IgD-negative memory B cell (primary cell): ENCODE measurements around the gene FEM1A. TPM values are rescaled to one million over a fixed set of nuclear protein-coding genes. Genes with fewer than 3 reads are reported as not detected.
"Not testable (repeated sequence)": the region's sequence is repeated elsewhere in the genome, so short reads cannot be mapped to it uniquely, and the experiment has no call there.

Experiments used
- H3K27ac Mint-ChIP-seq, 3 donors: one replicate each; pipeline ENCODE4 v1.8.0; 2020 to 2022; ENCODE audit warnings: mild to moderate bottlenecking in 3 of 3, mixed read lengths in 3 of 3, moderate library complexity in 1 of 3
- H3K27me3 Mint-ChIP-seq: one replicate; pipeline ENCODE4 v1.8.0; 2021; ENCODE audit warnings: mixed read lengths
- H3K36me3 Mint-ChIP-seq: one replicate; pipeline ENCODE4 v1.8.0; 2020; ENCODE audit warnings: mild to moderate bottlenecking, mixed read lengths
- H3K4me1 Mint-ChIP-seq, 3 donors: one replicate each; pipeline ENCODE4 v1.8.0; 2020 to 2022; ENCODE audit warnings: mixed read lengths in 3 of 3, mild to moderate bottlenecking in 1 of 3
- H3K4me3 Mint-ChIP-seq, 4 donors: one replicate each; pipeline ENCODE4 v1.8.0; 2020 to 2022; ENCODE audit warnings: mild to moderate bottlenecking in 4 of 4, mixed read lengths in 4 of 4, moderate library complexity in 3 of 4
- H3K9me3 Mint-ChIP-seq, 3 donors: one replicate each; pipeline ENCODE4 v1.8.0; 2020 to 2021; ENCODE audit warnings: mixed read lengths in 3 of 3, mild to moderate bottlenecking in 1 of 3
- polyA plus RNA-seq: library from polyadenylated mRNA; unstranded; fragments of 300-500 nt; fragmentation: Illumina TruSeq; gene quantifications from one replicate; pipeline ENCODE4 v1.2.3, GENCODE V29; 2021

Gene FEM1A
- polyA plus RNA-seq, 1 donor from 2014 or later = 4.1 TPM

DNA sequence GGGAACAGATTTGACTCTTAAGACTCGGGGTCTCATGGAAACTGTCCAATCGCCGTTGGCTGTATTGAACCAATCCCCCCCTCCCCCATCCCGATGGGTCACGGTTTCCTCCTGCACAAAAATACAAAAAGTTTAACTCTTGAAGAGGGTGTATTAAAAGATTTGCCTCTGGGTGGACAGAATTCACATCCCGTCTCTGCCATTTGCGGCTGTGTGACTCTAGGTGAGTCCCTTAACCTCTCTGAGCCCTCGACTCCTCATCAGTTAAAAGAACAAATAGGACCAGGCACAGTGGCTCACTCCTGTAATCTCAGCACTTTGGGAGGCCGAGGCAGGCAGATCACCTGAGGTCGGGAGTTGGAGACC is 31.3 kb upstream of the FEM1A start:
- Mint-ChIP-seq H3K27ac (peak overlapping the region in 1 of 3 donors; percentile 86), H3K36me3 (no peaks in the 10 kb centered on the region), H3K4me3 (peak overlapping the region in 3 of 4 donors; percentile 43 to 70 (median 59)), H3K4me1 (peaks cover 0 to 9% (median 6%) of the 10 kb centered on the region in 3 donors), H3K27me3 (peaks cover 30% of the 10 kb centered on the region), H3K9me3 (peaks cover 0 to 3% (median 0%) of the 10 kb centered on the region in 3 donors)

DNA sequence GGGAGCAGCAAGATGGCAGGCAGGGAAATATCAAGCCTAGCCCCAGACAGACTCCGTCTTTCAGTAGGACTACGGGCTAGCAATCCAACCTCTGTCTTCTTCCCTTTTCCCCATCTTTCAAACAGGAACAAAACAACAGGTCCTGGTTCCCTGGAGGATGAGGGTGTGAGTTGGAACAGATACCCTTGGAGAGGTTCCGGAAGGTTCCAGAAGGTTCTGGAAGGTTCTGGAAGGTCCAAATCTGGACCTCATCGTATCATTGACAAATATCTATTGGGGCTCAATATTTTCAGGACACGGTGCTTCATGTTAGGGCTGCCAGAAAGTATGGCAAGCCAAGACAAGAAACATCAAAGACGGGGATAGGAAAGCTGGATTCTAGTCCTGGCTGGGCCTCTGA is 28.5 kb upstream of the FEM1A start:
- peak overlapping the region in 1 of 3 donors; percentile 45 for H3K27ac Mint-ChIP-seq
- H3K36me3 Mint-ChIP-seq = no peaks in the 10 kb centered on the region
- peaks cover 0 to 3% (median 0%) of the 10 kb centered on the region in 3 donors for H3K9me3 Mint-ChIP-seq
- peaks cover 32% of the 10 kb centered on the region for H3K27me3 Mint-ChIP-seq
- peaks cover 0 to 9% (median 6%) of the 10 kb centered on the region in 3 donors for H3K4me1 Mint-ChIP-seq
- no peak overlapping the region for H3K4me3 Mint-ChIP-seq

DNA sequence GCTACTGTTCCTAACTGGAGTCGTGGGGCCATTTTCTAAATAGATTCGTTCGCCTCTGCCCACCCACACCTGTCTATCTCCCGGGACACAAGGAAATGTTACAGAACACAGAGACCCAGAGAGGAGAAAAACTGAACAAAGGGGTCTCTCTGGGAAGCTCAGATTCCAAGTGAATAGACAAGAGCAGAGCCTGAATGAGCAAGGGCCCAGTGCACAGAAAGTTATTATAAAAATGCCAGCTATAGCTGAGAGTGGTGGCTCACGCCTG is 27.2 kb upstream of the FEM1A start:
- peaks cover 0 to 6% (median 4%) of the 10 kb centered on the region in 3 donors for H3K4me1 Mint-ChIP-seq

DNA sequence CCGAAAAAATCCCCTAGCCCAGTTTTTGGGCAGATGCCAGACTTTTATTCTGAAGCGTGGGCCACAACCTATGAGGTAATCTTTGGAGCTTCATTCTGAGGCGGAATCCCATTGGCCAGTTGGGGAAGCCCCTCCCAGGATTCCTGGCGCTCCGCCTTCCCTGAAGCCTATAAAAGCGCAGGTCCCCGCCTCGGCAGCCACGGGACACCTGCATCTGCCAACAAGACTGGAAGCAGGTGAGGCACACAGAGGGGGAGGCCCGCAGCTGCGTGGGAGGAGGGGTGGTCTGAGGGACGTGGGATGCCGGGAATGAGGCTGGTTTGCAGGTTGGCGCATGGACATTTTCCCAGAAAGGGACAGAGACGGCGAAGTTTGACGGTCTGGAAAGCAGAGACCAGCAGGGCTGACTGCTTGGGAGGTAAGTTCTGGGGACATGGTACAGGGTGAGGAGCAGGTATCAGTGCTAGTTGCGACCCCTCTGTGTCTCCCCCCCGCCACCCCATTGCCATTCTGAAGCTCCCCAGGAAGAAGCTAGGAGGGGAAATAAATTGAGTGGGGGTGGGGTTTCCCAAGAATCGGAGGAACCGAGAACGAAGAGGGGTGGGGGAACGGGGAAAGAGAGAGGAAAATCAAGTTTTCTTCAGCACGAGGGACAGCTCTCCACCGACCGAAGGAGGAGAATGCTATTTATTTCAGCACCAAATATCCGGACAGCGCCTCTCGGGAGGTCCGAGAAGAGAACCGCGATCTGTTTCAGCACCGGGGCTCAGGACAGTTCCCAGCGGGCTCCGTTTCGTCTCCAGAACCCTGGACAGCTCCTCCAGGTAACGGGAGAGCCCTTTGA is 22.4 kb upstream of the FEM1A start:
- Mint-ChIP-seq H3K9me3 (peaks cover 0 to 2% (median 0%) of the 10 kb centered on the region in 3 donors), H3K4me3 (no peak overlapping the region), H3K4me1 (peaks cover 0 to 5% (median 0%) of the 10 kb centered on the region in 3 donors), H3K27me3 (peaks cover 11% of the 10 kb centered on the region), H3K27ac (peak overlapping the region in 2 of 3 donors; percentile 3 to 83), H3K36me3 (peaks cover 2% of the 10 kb centered on the region)

More for the DNA sequence above, 27.2 kb upstream of the FEM1A start:
- H3K27me3 Mint-ChIP-seq = peaks cover 32% of the 10 kb centered on the region
- H3K9me3 Mint-ChIP-seq = no peaks in the 10 kb centered on the region
- H3K4me3 Mint-ChIP-seq = no peak overlapping the region
- H3K27ac Mint-ChIP-seq = no peak overlapping the region
- no peaks in the 10 kb centered on the region for H3K36me3 Mint-ChIP-seq

DNA sequence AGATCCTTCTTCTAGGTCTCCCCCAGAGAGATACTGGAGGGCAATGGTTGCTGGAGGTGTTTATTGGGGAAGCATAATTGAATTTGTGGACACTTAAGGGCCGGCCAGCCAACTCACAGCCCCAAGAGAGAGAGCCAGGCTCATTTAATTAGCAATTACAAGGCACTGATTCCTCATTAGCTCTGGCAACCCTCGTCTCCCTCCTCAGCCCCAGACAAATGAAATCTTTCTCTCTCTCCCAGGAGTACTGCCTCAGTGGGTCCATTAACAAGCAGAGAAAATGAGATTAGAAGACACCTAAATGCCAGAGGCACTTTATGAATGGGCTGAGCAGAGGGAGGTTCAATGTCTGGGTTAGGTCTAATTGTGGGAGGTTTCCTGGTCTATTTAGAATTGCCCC is 19.0 kb upstream of the FEM1A start:
- Mint-ChIP-seq H3K9me3 (peaks cover 0 to 4% (median 3%) of the 10 kb centered on the region in 3 donors), H3K27ac (peak overlapping the region in 1 of 3 donors; percentile 8)

DNA sequence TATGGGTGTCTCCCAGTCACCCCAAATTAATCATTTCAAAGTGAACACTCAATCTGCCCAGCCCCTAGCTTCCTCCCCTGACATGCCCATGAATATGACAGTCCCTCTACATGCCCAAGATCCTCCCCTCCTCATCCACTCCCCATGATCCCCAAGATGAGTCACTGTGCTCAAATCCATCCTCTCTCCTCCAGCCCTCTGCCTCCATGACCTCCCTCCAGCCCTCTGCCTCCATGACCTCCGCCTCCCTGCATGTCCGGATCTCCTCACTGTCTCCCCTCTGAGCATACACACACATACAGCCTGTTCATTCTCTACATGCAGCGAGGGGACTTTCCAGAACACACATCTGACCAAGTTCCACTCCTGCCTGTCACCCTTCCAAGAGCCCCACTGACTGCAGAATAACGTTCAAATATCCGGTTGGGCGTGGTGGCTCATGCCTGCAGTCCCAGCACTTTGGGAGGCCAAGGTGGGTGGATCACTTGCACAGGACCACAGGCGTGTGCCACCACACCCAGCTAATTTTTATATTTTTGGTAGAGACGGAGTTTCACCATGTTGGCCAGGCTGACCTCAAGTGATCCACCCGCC is 18.4 kb upstream of the FEM1A start:
- H3K4me3 Mint-ChIP-seq = peak overlapping the region in 2 of 4 donors; percentile 21 to 49
- H3K27ac Mint-ChIP-seq = peak overlapping the region in 1 of 3 donors; percentile 8
- H3K9me3 Mint-ChIP-seq = peaks cover 0 to 5% (median 3%) of the 10 kb centered on the region in 3 donors
- peaks cover 6% of the 10 kb centered on the region for H3K36me3 Mint-ChIP-seq
- peaks cover 0 to 5% (median 1%) of the 10 kb centered on the region in 3 donors for H3K4me1 Mint-ChIP-seq
- H3K27me3 Mint-ChIP-seq = peaks cover 15% of the 10 kb centered on the region

More for the DNA sequence above, 19.0 kb upstream of the FEM1A start:
- peaks cover 15% of the 10 kb centered on the region for H3K27me3 Mint-ChIP-seq
- peaks cover 0 to 5% (median 0%) of the 10 kb centered on the region in 3 donors for H3K4me1 Mint-ChIP-seq
- H3K36me3 Mint-ChIP-seq = peaks cover 6% of the 10 kb centered on the region
- H3K4me3 Mint-ChIP-seq = no peak overlapping the region

DNA sequence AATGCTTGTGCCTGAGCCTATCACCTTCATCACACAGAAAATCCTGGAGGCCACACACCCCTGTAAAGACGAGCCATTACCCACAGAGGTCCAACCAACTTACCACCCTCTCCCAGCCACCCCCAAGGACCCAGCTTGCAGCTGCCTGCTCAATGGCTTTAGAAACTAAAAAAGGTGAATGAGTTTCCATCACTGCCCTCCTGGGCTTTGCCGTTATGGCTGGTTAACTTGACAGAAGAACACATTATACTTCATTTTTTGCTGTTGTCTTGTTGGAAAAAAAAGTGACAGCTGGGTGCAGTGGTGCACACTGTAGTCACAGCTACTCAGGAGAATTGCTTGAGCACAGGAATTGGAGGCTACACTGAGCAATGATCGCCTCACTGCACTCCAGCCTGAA is 17.4 kb upstream of the FEM1A start:
- Mint-ChIP-seq H3K9me3 (peaks cover 0 to 8% (median 3%) of the 10 kb centered on the region in 3 donors), H3K27ac (no peak overlapping the region), H3K36me3 (peaks cover 6% of the 10 kb centered on the region), H3K4me3 (no peak overlapping the region), H3K27me3 (peaks cover 15% of the 10 kb centered on the region), H3K4me1 (peaks cover 0 to 5% (median 1%) of the 10 kb centered on the region in 3 donors)

DNA sequence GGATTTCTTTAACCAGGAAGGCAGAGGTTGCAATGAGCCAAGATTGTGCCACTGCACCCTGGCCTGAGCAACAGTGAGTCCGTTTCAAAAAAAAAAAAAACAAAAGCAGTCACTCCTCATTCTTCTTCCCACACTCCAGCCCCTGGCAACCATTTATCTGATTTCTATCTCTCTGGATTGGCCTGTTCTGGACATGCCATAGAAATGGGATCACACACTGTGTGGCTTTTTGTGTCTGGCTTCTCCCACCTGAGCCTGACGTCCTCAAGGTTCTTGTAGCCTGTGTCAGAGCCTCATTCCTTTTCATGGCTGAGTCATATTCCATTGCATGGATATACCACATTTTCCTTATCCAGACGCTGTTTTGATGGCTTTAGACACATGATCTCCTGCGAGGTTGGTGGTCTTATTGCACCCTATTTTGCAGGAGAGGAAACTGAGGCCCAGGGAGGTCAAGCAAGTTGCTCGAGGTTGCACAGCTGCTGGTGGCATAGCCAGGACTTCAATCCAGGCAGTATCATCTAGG is 15.8 kb upstream of the FEM1A start:
- Mint-ChIP-seq H3K9me3 (peaks cover 0 to 9% (median 3%) of the 10 kb centered on the region in 3 donors), H3K4me3 (no peak overlapping the region), H3K27ac (no peak overlapping the region), H3K4me1 (peaks cover 0 to 5% (median 1%) of the 10 kb centered on the region in 3 donors), H3K27me3 (peaks cover 15% of the 10 kb centered on the region), H3K36me3 (peaks cover 6% of the 10 kb centered on the region)

DNA sequence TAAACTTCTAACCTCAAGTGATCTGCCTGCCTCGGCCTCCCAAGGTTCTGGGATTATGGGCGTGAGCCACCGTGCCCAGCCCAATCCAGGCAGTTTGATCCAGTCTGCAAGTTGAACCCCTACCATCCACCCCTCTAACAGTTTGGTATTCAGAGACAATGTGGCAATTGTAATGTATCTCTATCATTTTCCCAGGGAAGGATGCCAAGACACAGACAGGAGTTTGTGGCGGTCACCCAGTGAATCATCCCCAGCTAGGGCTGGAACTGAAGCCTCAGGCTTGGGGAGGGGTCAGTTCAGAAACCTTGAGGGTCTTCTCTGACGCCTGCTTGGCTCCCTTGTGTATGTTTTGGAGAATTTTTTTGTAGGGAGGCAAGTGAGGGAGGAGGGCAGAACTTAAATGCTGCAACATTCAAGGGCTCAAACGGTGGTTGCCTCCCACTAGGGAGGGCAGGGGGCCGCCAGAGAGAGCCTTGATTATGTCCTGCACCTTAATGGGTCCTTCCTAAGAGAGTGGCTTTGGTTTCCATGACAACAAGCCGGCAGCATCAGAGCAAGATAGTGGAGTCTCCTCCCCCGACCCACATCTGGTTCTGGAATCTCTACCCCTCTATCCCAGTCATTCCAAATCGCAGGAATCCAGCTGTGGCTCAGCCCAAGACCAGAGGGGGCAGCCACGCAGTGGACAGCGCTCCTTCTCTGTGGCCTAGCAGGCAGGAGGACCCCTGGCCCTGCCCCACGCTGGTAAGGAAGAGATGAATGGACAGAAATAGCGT is 14.9 kb upstream of the FEM1A start:
- peaks cover 1 to 7% (median 1%) of the 10 kb centered on the region in 3 donors for H3K4me1 Mint-ChIP-seq
- peaks cover 17% of the 10 kb centered on the region for H3K27me3 Mint-ChIP-seq
- no peak overlapping the region for H3K27ac Mint-ChIP-seq
- H3K9me3 Mint-ChIP-seq = peaks cover 0 to 14% (median 3%) of the 10 kb centered on the region in 3 donors
- no peak overlapping the region for H3K4me3 Mint-ChIP-seq
- peaks cover 6% of the 10 kb centered on the region for H3K36me3 Mint-ChIP-seq

DNA sequence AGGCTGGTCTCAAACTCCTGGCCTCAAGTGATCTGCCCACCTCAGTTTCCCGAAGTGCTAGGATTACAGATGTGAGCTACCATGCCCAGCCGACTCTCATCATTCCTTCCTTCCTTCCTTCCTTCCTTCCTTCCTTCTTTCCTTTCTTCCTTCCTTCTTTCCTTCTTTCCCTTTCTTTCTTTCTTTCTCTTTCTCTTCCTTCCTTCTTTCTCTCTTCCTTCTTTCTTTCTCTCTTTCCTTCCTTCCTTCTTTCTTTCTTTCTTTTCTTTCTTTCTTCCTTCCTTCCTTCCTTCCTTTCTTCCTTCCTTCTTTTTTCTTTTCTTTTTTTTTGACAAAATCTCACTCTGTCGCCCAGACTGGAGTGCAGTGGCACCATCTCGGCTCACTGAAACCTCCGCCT is 13.4 kb upstream of the FEM1A start:
- H3K4me3 Mint-ChIP-seq, H3K27ac Mint-ChIP-seq: not testable (repeated sequence)

DNA sequence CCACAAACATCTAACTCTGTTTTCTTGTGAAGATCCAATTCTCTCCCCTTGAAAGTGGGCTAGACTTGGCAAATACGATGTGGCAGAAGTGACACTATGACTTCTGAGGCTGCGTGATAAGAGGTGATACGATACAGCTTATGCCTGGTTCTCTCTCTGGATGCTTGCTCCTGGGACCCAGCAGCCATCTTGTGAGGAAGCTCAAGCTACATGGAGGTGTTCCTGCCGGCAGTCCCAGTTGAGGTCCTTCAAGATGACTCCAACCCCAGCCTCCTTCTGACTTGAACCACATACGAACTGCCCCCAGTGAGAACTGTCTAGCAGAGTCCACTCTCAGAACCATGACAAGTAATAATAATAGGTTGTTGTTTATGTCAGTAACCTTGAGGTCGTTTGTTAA is 10.7 kb upstream of the FEM1A start:
- H3K4me3 Mint-ChIP-seq = peak overlapping the region in 1 of 4 donors; percentile 27
- H3K4me1 Mint-ChIP-seq = peaks cover 1 to 4% (median 4%) of the 10 kb centered on the region in 3 donors
- peaks cover 1% of the 10 kb centered on the region for H3K36me3 Mint-ChIP-seq
- H3K9me3 Mint-ChIP-seq = peaks cover 0 to 11% (median 0%) of the 10 kb centered on the region in 3 donors
- no peak overlapping the region for H3K27ac Mint-ChIP-seq
- H3K27me3 Mint-ChIP-seq = peaks cover 11% of the 10 kb centered on the region

More for the DNA sequence above, 13.4 kb upstream of the FEM1A start:
- Mint-ChIP-seq H3K27me3 (peaks cover 18% of the 10 kb centered on the region), H3K9me3 (peaks cover 0 to 12% (median 3%) of the 10 kb centered on the region in 3 donors)
- H3K36me3 Mint-ChIP-seq, H3K4me1 Mint-ChIP-seq: not testable (repeated sequence)

DNA sequence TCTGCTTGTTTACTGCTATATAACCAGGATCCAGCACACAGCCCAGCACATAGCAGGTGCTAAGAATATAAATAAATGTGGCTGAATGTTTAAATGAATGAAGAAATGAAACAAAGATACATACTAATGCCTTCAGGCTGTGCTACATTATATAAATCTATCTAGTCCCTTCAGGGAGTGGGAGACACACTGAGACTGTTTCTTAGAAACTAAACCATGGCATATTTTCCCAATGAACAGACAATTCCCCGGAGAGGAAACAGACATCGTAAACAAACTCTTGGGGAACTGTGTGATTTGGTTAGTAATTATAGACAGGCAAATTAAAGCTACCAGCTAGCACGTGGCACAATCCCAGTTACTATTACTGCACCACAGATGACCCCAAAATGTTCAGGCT is 9.7 kb upstream of the FEM1A start:
- Mint-ChIP-seq H3K36me3 (no peaks in the 10 kb centered on the region), H3K4me1 (peaks cover 1 to 4% (median 4%) of the 10 kb centered on the region in 3 donors), H3K4me3 (no peak overlapping the region), H3K27me3 (peaks cover 8% of the 10 kb centered on the region), H3K9me3 (peaks cover 0 to 11% (median 0%) of the 10 kb centered on the region in 3 donors), H3K27ac (no peak overlapping the region)

DNA sequence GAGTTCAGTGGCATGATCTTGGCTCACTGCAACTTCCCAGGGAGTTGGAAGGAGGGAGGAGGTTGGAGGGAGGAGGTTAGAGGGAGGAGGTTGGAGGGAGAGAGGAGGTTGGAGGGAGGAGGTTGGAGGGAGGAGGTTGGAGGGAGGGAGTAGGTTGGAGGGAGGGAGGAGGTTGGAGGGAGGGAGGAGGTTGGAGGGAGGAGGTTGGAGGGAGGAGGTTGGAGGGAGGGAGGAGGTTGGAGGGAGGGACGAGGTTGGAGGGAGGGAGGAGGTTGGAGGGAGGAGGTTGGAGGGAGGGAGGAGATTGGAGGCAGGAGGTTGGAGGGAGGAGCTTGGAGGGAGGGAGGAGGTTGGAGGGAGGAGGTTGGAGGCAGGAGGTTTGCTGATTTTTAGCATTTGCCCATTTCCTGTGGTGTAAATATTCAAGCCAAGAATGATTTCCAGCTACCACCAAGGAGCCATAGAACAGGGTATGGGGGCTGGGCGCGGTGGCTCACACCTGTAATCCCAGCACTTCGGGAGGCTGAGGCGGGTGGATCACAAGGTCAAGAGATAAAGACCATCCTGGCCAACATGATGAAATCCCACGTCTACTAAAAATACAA is 5.0 kb upstream of the FEM1A start:
- H3K27me3 Mint-ChIP-seq, H3K27ac Mint-ChIP-seq, H3K9me3 Mint-ChIP-seq, H3K4me1 Mint-ChIP-seq, H3K36me3 Mint-ChIP-seq: not testable (repeated sequence)
- peak overlapping the region in 1 of 4 donors; percentile 32 for H3K4me3 Mint-ChIP-seq

DNA sequence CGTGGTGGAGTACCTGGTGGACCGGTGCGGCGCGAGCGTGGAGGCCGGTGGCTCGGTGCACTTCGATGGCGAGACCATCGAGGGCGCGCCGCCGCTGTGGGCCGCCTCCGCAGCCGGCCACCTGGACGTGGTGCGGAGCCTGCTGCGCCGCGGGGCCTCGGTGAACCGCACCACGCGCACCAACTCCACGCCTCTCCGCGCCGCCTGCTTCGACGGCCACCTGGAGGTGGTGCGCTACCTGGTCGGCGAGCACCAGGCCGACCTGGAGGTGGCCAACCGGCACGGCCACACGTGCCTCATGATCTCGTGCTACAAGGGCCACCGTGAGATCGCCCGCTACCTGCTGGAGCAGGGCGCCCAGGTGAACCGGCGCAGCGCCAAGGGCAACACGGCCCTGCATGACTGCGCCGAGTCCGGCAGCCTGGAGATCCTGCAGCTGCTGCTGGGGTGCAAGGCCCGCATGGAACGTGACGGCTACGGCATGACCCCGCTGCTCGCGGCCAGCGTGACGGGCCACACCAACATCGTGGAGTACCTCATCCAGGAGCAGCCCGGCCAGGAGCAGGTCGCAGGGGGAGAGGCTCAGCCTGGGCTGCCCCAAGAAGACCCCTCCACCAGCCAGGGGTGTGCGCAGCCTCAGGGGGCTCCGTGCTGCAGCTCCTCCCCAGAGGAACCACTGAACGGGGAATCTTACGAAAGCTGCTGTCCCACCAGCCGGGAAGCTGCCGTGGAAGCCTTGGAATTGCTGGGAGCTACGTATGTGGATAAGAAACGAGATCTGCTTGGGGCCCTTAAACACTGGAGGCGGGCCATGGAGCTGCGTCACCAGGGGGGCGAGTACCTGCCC is 708 bp downstream of the FEM1A start:
- peak overlapping the region; percentile 19 to 87 (median 46) for H3K27ac Mint-ChIP-seq
- H3K27me3 Mint-ChIP-seq, H3K9me3 Mint-ChIP-seq: not testable (repeated sequence)

More for the DNA sequence above, 708 bp downstream of the FEM1A start:
- H3K4me1 Mint-ChIP-seq = peaks cover 6 to 22% (median 10%) of the 10 kb centered on the region in 3 donors
- peak overlapping the region; percentile 25 to 92 (median 81) for H3K4me3 Mint-ChIP-seq
- not testable (repeated sequence) for H3K36me3 Mint-ChIP-seq
